Measurements from ENCODE around the gene HLA-C.
"Not testable (repeated sequence)": the region's sequence is repeated elsewhere in the genome, so short reads cannot be mapped to it uniquely, and the experiment has no call there.

Gene HLA-C

DNA sequence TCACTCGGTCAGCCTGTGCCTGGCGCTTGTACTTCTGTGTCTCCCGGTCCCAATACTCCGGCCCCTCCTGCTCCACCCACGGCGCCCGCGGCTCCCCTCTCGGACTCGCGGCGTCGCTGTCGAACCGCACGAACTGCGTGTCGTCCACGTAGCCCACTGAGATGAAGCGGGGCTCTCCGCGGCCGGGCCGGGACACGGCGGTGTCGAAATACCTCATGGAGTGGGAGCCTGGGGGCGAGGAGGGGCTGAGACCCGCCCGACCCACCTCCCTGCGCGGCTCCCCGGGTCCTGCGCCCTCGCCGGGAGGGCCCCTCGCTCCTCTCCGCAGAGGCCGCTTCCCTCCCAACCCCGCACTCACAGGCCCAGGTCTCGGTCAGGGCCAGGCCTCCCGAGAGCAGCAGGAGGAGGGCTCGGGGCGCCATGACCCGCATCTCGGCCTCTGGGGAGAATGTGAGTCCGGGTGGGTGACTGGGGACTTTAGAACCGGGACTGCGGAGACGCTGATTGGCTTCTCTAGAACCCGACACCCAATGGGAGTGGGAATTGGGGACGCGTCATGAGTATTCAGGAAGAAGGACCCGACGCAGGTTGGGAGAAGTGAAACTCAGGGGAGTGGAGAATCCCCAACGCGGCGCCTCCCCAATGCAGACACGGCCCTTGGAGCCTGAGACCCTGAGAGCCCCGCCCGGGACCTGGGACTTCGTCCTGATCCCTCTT lies at the start of gene HLA-C:
HLA-C (minus strand) TSS at position 452 of the 717 bp plus-strand sequence; CDS start at position 431, 21 bp downstream.
- peak; percentile 70 to 82 (median 80) for DNase-seq (ENCODE audit: low read depth in 3 of 3, low spot score in 1 of 3)

DNA sequence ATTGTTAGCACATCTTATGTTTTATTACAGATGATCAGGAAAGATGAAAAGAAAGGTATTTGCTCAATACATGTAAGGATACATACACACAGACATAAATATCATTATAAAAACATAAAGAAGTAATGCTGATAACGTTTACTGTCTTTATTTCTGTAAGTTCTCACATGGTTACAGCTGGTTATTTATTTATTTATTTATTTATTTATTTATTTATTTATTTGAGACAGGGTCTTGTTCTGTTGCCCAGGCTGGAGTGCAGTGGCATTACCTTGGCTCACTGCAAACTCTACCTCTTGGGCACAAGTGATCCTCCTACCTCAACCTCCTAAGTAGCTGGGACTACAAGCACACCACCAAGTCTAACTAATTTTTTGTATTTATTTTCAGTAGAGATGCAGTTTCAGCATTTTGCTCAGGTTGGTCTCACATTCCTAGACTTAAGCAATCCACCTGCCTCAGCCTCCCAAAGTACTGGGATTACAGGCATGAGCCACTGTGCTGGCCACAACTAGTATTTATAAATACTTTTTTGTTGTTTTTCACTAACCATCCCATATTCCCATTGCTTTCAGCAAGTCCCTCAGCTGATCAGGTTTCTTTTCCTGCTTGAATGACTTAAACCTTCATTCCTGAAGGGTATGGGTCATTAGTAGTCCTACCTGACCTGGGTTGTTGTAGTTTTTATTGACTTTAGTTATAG lies 49.3 kb upstream of the HLA-C start:
- DNase-seq (ENCODE audit: low read depth in 3 of 3, low spot score in 1 of 3) = no peak

DNA sequence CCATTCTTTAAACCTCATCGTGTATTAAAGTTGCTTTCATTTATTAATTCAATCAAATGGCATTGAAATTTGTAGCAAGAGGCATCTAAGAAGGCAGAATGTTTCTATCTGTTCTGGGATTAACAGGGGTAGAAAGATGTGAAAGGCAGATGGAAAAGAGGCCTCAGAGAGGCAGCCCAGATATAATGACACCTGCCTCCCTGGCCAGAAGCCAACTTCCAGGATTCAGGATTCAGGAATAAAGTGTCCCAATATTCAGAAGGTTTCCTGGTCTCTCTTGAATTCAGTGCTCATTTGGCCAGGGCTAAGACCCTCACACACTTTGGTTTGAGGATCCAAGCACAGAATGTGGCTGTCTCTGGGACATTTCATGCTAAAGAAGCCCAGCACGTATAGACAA lies 45.1 kb upstream of the HLA-C start:
- DNase-seq (ENCODE audit: low read depth in 3 of 3, low spot score in 1 of 3) = no peak

DNA sequence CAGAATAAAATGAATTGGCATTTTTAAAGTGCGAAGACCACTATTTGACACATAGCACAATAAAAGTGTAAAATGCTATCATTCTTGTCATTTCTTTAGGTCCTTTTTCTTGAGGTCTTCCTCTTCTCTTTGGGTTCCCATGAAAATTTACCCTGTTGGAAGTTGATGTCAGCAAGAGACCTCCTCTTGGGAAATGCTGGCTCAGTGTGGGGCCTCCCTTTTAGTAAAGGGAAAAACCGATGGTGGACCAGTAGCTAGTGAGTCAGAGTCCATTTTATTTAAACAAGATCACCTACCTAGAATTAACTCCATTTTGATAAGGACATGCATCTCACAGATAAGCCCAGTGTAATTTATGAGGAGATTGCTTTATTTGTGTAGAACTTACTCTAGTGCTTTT lies 37.7 kb upstream of the HLA-C start:
- no peak for DNase-seq (ENCODE audit: low read depth in 3 of 3, low spot score in 1 of 3)

DNA sequence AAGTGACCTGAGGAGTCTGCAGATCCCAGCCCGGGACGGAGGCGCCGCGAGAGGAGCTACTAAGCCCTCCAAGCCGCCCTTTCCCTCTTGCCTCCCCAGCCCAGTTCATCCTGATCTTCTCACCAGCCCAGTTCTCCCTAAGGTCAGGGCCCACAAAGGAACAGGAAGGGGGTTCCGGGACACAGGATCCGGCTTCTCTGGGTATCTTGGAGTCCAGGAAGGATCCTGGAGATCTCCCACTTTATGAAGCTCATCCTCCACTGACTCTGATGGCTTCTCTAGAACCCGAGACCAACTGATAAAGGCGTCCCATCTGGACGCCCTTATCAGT lies 36.9 kb upstream of the HLA-C start:
- no peak for DNase-seq (ENCODE audit: low read depth in 3 of 3, low spot score in 1 of 3)

DNA sequence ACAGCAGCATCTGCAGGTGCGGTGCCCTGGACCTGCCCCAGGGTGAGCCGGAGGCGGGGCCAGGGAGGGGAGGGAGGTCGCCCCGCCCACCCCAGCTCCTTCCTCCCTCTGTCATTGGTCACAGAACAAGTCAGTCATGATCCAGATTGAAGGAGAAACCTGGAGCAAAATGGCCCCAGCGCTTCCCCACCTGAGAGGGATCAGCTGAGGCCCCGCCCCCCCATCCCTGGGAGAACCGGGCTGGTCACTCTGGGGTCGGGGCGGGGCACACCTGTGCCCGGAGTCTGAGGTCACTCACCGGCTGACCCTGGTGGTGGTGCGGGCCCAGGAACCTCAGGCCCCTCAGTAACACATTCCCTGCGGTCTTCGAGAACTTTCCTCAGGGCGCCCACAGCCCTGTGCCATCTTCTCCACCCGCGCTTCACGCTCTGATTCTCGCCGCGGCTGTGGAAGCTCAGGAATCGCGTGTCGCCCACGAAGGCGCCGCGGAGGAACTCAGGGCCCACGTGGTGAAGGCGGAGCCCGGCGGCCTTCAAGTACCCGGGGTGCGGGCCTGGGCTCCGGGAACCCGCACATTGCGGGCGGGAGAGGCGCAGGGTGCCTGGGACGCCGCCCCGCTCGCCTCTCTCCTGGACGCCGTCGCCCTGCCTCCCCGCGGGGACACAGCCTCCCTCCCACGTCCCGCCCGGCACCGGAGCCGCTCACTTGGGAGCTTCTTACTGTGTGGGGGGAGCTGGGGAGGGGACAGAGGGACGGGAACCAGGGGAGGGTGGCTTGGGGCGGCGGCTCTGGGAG lies 36.4 kb upstream of the HLA-C start:
- DNase-seq (ENCODE audit: low read depth in 3 of 3, low spot score in 1 of 3) = peak; percentile 45 to 58 (median 52)

DNA sequence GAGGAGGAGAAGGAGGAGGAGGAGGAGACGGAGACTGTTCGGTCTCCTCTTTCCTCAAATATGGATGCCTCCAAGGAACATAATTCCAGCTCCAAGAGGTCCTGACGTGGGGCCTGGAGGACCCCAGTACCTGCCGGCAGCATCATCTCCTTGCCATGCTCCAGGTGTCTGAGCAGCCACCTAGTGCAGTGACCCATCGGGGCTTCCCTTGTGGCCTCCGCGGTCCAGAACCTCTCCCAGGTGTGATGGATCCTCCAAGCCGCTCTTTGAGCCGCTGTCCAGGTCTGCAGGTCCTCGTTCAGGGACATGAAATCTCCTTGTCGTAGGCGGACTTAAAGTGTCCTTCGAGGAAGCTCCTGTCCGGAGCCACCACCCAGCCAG lies 35.8 kb upstream of the HLA-C start:
- DNase-seq (ENCODE audit: low read depth in 3 of 3, low spot score in 1 of 3) = no peak

DNA sequence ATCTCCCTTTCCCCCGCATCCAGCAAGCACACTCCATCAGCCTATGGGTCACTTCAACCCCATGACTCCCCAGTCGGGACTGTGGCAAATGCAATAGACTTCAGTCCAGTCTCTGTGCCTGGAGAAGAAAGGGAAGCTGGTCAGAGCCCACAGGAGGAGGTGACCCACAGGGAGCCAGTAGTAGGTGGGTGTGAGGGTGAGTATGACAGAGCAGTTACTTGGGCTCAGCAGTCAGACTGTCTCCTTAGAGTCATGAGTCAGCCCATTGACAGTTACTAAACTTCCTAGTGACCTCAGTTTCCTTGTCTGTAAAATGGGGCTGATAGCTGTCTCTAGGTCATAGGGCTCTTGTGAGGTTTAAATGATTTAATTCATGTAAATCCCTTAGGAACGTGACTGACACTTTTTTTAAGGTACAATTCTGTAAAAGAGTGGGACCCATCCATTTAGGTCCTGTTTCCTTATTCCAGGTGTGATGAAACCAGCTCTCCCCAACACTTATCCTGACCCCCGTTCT lies 33.9 kb upstream of the HLA-C start:
- DNase-seq (ENCODE audit: low read depth in 3 of 3, low spot score in 1 of 3) = no peak

DNA sequence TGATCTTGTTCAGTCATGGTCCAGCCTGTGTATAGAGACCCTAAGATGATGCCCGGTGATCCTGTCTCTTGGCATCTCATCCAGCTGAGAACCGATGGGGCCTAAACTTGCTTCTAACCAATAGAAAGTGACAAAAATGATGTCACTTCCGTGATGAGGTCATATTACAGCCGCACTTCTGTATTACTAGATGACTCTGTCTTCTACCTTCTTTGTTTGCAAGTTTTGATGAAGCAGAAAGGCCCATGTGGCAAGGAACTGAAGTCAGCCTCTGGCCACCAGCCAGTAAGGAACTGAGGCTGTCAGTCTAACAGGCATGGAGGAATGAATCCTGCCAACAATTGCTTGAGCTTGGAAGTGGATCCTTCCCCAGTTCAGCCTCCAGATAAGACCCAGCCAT lies 32.8 kb upstream of the HLA-C start:
- no peak for DNase-seq (ENCODE audit: low read depth in 3 of 3, low spot score in 1 of 3)

DNA sequence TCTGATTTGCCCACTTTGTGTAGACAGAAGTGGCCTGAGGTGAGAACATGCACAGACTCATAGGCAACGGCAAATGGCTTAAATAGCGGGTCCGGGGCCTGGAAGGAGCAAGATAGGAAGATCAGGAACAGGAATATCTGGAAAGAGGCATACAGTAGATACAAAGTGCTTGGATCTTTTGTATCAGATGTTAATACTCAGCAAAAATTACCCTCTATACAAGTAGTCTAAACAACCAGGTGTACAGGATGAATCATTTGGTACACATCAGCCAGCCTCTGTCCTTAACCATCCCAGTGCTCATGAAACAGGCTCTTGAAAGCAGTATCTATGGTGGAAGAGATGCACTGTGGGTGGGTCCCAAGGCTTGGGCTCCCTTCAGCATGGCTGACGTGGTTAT lies 28.9 kb upstream of the HLA-C start:
- no peak for DNase-seq (ENCODE audit: low read depth in 3 of 3, low spot score in 1 of 3)

DNA sequence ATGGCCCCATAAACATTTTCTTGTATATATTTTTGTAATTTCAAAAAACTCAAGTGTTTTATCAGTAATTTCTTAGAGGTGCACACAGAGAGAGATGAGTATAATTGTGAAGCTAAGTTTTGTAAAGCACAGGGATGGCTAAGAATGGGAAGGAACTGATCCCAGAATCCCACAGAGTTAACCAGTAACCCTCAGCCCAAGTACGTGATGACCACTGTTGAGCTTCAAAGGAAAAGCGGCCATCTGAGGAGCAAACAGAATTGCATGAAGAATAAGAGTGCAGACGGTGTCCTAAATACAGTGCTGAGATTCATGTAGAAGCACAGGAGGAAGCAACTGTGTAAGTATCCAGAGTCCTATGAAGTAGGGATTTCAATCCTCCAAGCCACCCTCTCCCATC lies 28.1 kb upstream of the HLA-C start:
- no peak for DNase-seq (ENCODE audit: low read depth in 3 of 3, low spot score in 1 of 3)

DNA sequence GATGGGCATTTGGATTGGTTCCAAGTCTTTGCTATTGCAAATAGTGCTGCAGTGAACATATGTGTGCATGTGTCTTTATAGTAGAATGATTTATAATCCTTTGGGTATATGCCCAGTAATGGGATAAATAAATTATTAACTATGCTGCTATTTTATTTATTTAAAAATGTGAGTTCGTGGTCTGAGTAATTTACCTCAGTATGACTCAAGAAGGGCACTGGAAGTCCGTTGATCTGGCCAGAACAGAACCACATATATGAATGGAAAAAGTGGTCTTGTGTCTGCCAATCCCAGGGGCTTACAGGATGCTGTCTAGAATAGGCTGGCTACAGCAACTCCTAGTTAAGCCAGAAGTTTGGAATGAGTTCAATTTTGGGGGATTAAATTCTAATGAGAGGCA lies 27.6 kb upstream of the HLA-C start:
- no peak for DNase-seq (ENCODE audit: low read depth in 3 of 3, low spot score in 1 of 3)

DNA sequence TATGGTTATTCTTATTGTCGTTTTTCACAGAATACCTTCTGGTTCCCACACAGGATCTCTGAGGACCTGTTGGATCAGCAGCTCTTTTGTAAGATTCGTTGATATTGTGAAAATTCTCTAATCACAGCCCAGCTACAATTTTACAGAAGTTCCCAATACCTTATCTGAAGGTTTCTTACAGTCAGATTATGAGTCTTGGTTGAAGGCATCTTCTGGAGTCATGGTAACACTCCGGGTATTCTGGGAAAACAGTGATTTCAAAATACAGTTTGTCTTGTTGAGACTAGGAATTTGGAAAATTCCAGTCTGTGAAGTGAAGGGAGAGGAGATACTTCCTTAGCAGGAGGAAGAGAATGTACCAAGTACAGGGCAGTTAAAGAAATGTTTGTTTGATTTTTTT lies 22.2 kb upstream of the HLA-C start:
- no peak for DNase-seq (ENCODE audit: low read depth in 3 of 3, low spot score in 1 of 3)

DNA sequence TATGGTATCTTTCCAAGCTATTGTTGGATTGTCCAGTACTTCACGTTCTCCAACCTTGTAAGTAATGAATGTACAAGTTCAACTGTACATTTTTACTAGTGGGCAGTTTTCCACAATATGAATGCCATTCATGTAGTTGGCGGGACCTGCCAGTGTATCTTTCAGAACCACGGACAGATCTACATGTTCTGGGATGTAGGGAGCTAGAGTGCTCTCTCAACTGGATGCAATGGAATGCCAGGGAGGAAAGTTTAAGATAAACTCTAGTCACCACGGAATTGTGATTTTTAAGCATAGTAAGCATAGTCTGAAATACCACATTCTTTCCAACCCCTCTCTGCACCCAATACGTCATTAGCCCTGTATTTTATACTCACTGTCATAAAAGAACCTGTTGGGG lies 21.5 kb upstream of the HLA-C start:
- no peak for DNase-seq (ENCODE audit: low read depth in 3 of 3, low spot score in 1 of 3)

DNA sequence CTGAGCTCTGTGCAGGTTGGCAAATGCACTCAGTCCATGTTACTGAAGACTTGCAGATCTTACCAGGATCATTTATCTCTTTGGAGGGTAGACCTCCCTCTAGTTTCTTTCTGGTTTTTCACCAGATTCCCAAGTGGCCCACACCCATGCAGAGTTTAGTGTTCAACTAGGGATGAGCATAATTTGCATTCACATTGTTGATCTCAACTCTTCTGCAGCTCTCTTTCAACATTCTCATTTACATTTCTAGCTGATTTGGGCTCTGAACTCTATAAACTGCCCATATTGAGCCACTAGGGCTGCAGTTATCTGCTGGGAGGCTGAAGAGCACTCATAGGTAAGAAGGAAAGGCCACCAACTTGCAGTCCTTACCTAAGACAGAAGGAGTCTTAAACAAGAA lies 17.9 kb upstream of the HLA-C start:
- DNase-seq (ENCODE audit: low read depth in 3 of 3, low spot score in 1 of 3) = no peak

DNA sequence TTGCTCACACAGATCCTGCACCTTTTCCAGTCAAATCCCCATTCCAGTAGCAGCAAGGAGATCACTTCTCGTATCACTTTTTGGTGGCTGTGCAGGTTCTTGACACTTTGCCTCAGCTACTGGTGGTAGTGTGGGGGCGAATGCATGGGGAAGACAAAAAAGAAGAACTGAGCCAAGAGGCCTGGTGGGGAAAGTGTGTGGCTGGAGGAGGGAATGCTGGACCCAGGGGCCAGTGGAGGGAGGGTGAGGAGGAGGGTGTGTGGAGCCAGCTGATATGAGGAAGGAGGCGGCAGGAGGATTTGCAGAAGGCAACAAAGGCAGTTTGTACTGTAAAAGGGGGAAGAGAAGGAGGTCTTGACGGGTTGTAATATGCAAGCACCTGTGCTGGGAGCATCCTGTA lies 15.7 kb upstream of the HLA-C start:
- DNase-seq (ENCODE audit: low read depth in 3 of 3, low spot score in 1 of 3) = no peak

DNA sequence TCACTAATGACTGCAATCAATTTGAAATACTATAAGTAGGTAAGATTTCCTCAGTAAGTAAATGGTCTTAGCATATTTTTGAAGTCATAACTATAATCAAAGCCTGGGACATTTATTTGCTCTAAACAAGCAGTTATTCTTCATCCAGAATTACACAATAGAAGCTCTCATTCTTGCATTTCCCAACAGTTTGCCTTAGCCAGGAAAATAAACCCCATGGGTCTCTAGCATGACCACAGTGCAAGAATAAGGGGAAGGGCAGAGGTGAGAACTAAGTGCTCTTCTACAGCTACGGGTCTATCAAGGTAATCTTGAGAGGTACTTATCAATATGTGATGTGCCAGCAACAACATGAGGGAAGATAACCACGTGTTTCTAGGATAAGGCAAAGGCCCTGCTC lies 14.1 kb upstream of the HLA-C start:
- DNase-seq (ENCODE audit: low read depth in 3 of 3, low spot score in 1 of 3) = no peak

DNA sequence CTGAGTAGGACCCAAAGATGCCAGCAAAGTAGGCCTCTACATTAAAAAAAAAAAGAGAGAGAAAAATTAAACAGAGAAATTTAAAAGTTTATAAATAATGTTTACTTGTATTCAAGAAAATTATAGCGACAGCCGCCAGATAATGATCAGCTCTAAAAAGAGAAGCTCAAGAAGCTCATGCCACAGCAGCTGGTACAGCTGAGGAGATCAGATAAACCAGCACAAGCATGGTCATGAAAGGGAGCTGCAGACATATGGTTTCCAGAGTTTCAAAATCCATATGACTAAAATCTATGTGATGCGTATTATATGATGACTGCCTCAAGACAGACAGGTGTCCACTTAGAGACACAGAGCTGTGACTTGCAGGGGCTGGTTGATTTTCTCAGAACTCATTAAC lies 13.6 kb upstream of the HLA-C start:
- DNase-seq (ENCODE audit: low read depth in 3 of 3, low spot score in 1 of 3) = no peak

DNA sequence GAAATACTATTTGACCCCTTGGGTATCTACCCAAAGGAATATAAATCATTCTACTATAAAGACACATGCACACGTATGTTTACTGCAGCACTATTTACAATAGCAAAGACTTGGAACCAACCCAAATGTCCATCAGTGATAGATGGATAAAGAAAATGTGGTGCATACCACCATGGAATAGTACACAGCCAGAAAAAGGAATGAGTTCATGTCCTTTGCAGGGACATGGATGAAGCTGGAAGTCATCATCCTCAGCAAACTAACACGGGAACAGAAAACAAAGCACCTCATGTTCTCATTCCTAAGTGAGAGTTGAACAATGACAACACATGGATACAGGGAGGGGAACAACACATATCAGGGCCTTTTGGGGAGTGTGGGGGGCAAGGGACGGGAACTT lies 7.8 kb upstream of the HLA-C start:
- not testable (repeated sequence) for DNase-seq (ENCODE audit: low read depth in 3 of 3, low spot score in 1 of 3)

DNA sequence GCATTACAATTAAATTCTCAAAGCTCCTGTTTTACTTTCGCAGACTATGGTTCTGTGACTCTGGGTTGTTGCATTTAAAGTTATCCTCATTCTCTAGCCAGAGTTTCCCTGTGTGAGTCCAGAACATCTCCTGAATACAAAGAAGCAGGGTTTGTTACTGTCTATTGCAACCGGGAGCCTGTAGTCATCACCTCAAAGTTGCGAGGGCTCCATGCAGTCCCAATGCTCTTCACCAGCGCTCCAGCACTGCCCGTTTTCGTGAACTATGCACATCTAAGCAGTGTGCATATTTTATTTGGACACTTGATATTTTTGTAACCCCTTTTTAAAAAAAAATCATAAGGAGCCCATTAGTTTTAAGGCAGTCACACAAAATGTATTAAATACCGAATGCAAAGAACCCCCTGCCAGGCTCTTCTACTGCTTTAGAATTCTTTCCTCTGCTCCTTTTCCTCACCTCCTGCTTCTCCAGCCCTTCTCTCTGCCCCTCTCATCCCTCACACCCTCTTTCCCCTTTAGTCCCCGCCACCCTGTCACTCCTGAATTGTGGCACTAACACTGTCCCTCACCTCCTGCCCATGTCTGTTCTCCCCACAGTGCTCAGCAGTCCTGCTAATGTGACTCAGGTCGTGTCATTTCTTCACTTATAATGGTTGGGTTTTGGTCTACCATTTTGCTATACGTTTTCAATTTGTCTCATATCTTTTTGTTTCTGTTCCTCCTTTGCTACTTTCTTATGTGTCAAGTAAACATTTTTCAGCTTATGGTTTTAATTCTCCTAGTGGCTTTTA lies 1.1 kb upstream of the HLA-C start:
- DNase-seq (ENCODE audit: low read depth in 3 of 3, low spot score in 1 of 3) = no peak

DNA sequence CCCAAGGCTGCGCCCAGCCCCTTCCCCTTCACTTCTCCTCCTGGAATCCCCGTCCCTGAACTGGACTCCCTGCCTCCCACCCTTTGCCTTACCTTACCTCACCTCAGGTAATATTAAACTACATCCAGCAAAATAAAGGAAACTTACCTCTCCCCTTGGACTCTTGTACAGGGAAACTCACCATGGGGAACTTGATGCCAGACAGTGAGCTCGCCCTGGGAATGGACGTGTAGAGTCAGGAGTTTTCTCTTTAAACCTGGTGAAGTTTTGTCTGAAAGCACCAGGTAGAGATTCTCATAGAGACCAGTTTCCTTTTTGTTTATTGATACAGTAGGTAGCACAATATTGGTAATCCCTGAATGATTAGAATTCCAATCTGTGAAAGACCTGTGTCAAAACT lies 544 bp upstream of the HLA-C start:
- DNase-seq (ENCODE audit: low read depth in 3 of 3, low spot score in 1 of 3) = no peak

Measured in stimulated activated CD4-positive, alpha-beta T cell treated with anti-CD3 and anti-CD28 coated beads, TNF-alpha, amount 100 ng/mL, for 1 hour (primary cell).